Memory B cell (primary cell): Measurements from ENCODE around the gene SAMHD1.
"Not testable (repeated sequence)": the region's sequence is repeated elsewhere in the genome, so short reads cannot be mapped to it uniquely, and the experiment has no call there.

ENCODE experiments used
- ATAC-seq: fragments of 150-1000 bp; cut with Tn5 transposase; 2 replicates; pipeline ENCODE4 v1.10.0; 2021; ENCODE audit warnings: low read depth, mild to moderate bottlenecking, moderate library complexity
- DNase-seq, 2 donors: peaks; one replicate each; pipeline ENCODE4 v3.0.0; 2022; ENCODE audit warnings: low spot score in 2 of 2
- H3K27ac Mint-ChIP-seq: one replicate; pipeline ENCODE4 v1.8.0; 2022; ENCODE audit warnings: mild to moderate bottlenecking, moderate library complexity, mixed read lengths
- H3K27me3 Mint-ChIP-seq: one replicate; pipeline ENCODE4 v1.8.0; 2022; ENCODE audit warnings: mixed read lengths
- H3K36me3 Mint-ChIP-seq: one replicate; pipeline ENCODE4 v1.8.0; 2022; ENCODE audit warnings: mild to moderate bottlenecking, mixed read lengths
- H3K4me1 Mint-ChIP-seq: one replicate; pipeline ENCODE4 v1.8.0; 2022; ENCODE audit warnings: mixed read lengths
- H3K4me3 Mint-ChIP-seq: one replicate; pipeline ENCODE4 v1.8.0; 2022; ENCODE audit warnings: mild to moderate bottlenecking, moderate library complexity, mixed read lengths
- H3K9me3 Mint-ChIP-seq: one replicate; pipeline ENCODE4 v1.8.0; 2022; ENCODE audit warnings: mixed read lengths

Gene SAMHD1

GRCh38 chr20:36951198-36951978 is at the start of gene SAMHD1:
SAMHD1 (minus strand) TSS chr20:36951708; CDS start chr20:36951643, 65 bp downstream.
- H3K4me1 Mint-ChIP-seq: peaks cover 16% of the 10 kb centered on the region

GRCh38 chr20:37000171-37000570 is 48.7 kb upstream of the SAMHD1 start:
- not testable (repeated sequence) for H3K27me3 Mint-ChIP-seq, DNase-seq, ATAC-seq, H3K9me3 Mint-ChIP-seq, H3K4me3 Mint-ChIP-seq, H3K4me1 Mint-ChIP-seq, H3K27ac Mint-ChIP-seq
- H3K36me3 Mint-ChIP-seq: peaks cover 16% of the 10 kb centered on the region

More at GRCh38 chr20:36951198-36951978, at the start of gene SAMHD1:
- Mint-ChIP-seq H3K9me3 (no peaks in the 10 kb centered on the region), H3K4me3 (peak within 1 kb of the TSS; percentile 93), H3K27ac (peak within 1 kb of the TSS; percentile 82), H3K36me3 (no peaks in the 10 kb centered on the region), H3K27me3 (no peaks in the 10 kb centered on the region)
- ATAC-seq: peak; percentile 92
- peak; percentile 78 to 80 for DNase-seq

GRCh38 chr20:36998652-36999051 is 47.1 kb upstream of the SAMHD1 start:
- ATAC-seq: no peak
- Mint-ChIP-seq H3K9me3 (no peaks in the 10 kb centered on the region), H3K27me3 (no peaks in the 10 kb centered on the region), H3K36me3 (peaks cover 26% of the 10 kb centered on the region), H3K4me3 (no peak overlapping the region), H3K27ac (no peak overlapping the region), H3K4me1 (peaks cover 2% of the 10 kb centered on the region)
- no peak for DNase-seq

- no peak for DNase-seq
- Mint-ChIP-seq H3K27me3 (no peaks in the 10 kb centered on the region), H3K9me3 (peaks cover 5% of the 10 kb centered on the region), H3K4me1 (no peaks in the 10 kb centered on the region), H3K4me3 (no peak overlapping the region), H3K27ac (no peak overlapping the region), H3K36me3 (peaks cover 25% of the 10 kb centered on the region)
- no peak for ATAC-seq
These were observed 45.6 kb upstream of the SAMHD1 start for GRCh38 chr20:36997121-36997520.

GRCh38 chr20:36994221-36994620 is 42.7 kb upstream of the SAMHD1 start:
- H3K4me3 Mint-ChIP-seq, H3K27me3 Mint-ChIP-seq, H3K9me3 Mint-ChIP-seq, ATAC-seq, DNase-seq, H3K27ac Mint-ChIP-seq, H3K4me1 Mint-ChIP-seq: not testable (repeated sequence)
- peaks cover 25% of the 10 kb centered on the region for H3K36me3 Mint-ChIP-seq

GRCh38 chr20:36992802-36993334 is 41.4 kb upstream of the SAMHD1 start:
- Mint-ChIP-seq H3K4me1 (peaks cover 6% of the 10 kb centered on the region), H3K27me3 (no peaks in the 10 kb centered on the region), H3K36me3 (peaks cover 27% of the 10 kb centered on the region), H3K27ac (no peak overlapping the region), H3K4me3 (no peak overlapping the region), H3K9me3 (peaks cover 5% of the 10 kb centered on the region)
- no peak for ATAC-seq
- no peak for DNase-seq

- Mint-ChIP-seq H3K27ac (no peak overlapping the region), H3K4me1 (peaks cover 6% of the 10 kb centered on the region), H3K9me3 (peaks cover 5% of the 10 kb centered on the region), H3K36me3 (peaks cover 25% of the 10 kb centered on the region), H3K27me3 (no peaks in the 10 kb centered on the region), H3K4me3 (no peak overlapping the region)
- no peak for DNase-seq
- ATAC-seq: no peak
These were observed 40.2 kb upstream of the SAMHD1 start for GRCh38 chr20:36991703-36992102.

GRCh38 chr20:36989797-36990196 is 38.3 kb upstream of the SAMHD1 start:
- H3K27ac Mint-ChIP-seq: no peak overlapping the region
- no peak for ATAC-seq
- peaks cover 6% of the 10 kb centered on the region for H3K4me1 Mint-ChIP-seq
- peaks cover 16% of the 10 kb centered on the region for H3K36me3 Mint-ChIP-seq
- no peaks in the 10 kb centered on the region for H3K27me3 Mint-ChIP-seq
- no peak for DNase-seq
- no peak overlapping the region for H3K4me3 Mint-ChIP-seq
- H3K9me3 Mint-ChIP-seq: peaks cover 5% of the 10 kb centered on the region

GRCh38 chr20:36988494-36988966 is 37.0 kb upstream of the SAMHD1 start:
- H3K9me3 Mint-ChIP-seq: peaks cover 5% of the 10 kb centered on the region
- peaks cover 9% of the 10 kb centered on the region for H3K36me3 Mint-ChIP-seq
- ATAC-seq (no peak), DNase-seq (no peak)
- H3K27ac Mint-ChIP-seq: no peak overlapping the region
- no peak overlapping the region for H3K4me3 Mint-ChIP-seq
- no peaks in the 10 kb centered on the region for H3K27me3 Mint-ChIP-seq
- peaks cover 10% of the 10 kb centered on the region for H3K4me1 Mint-ChIP-seq

GRCh38 chr20:36984257-36984638 is 32.7 kb upstream of the SAMHD1 start:
- no peak overlapping the region for H3K27ac Mint-ChIP-seq
- no peak overlapping the region for H3K4me3 Mint-ChIP-seq
- no peaks in the 10 kb centered on the region for H3K9me3 Mint-ChIP-seq
- H3K4me1 Mint-ChIP-seq: peaks cover 10% of the 10 kb centered on the region
- peaks cover 4% of the 10 kb centered on the region for H3K36me3 Mint-ChIP-seq
- H3K27me3 Mint-ChIP-seq: no peaks in the 10 kb centered on the region
- DNase-seq (no peak), ATAC-seq (no peak)

GRCh38 chr20:36975099-36975818 is 23.8 kb upstream of the SAMHD1 start:
- no peaks in the 10 kb centered on the region for H3K9me3 Mint-ChIP-seq
- ATAC-seq (peak; percentile 70), DNase-seq (no peak)
- H3K36me3 Mint-ChIP-seq: no peaks in the 10 kb centered on the region
- H3K27ac Mint-ChIP-seq: no peak overlapping the region
- peaks cover 8% of the 10 kb centered on the region for H3K4me1 Mint-ChIP-seq
- H3K27me3 Mint-ChIP-seq: no peaks in the 10 kb centered on the region
- peak overlapping the region; percentile 50 for H3K4me3 Mint-ChIP-seq

- no peaks in the 10 kb centered on the region for H3K9me3 Mint-ChIP-seq
- H3K4me1 Mint-ChIP-seq: peaks cover 11% of the 10 kb centered on the region
- no peaks in the 10 kb centered on the region for H3K27me3 Mint-ChIP-seq
- H3K27ac Mint-ChIP-seq: no peak overlapping the region
- DNase-seq (no peak), ATAC-seq (no peak)
- no peak overlapping the region for H3K4me3 Mint-ChIP-seq
- no peaks in the 10 kb centered on the region for H3K36me3 Mint-ChIP-seq
These were observed 23.2 kb upstream of the SAMHD1 start for GRCh38 chr20:36974660-36975059.

GRCh38 chr20:36971103-36971502 is 19.6 kb upstream of the SAMHD1 start:
- Mint-ChIP-seq H3K27me3 (no peaks in the 10 kb centered on the region), H3K27ac (no peak overlapping the region), H3K36me3 (no peaks in the 10 kb centered on the region), H3K4me3 (no peak overlapping the region), H3K4me1 (peaks cover 17% of the 10 kb centered on the region), H3K9me3 (no peaks in the 10 kb centered on the region)
- DNase-seq (no peak), ATAC-seq (no peak)

GRCh38 chr20:36969478-36970186 is 18.1 kb upstream of the SAMHD1 start:
- Mint-ChIP-seq H3K27me3 (no peaks in the 10 kb centered on the region), H3K9me3 (no peaks in the 10 kb centered on the region), H3K36me3 (no peaks in the 10 kb centered on the region), H3K4me1 (peaks cover 11% of the 10 kb centered on the region), H3K27ac (peak overlapping the region; percentile 6), H3K4me3 (no peak overlapping the region)
- no peak for DNase-seq
- no peak for ATAC-seq
